OCI-LY7 (cell line): ENCODE measurements around the gene NCKAP5. TPM values are rescaled to one million over a fixed set of nuclear protein-coding genes. Genes with fewer than 3 reads are reported as not detected.

ENCODE experiments used
- BruUV-seq: library from RNA; stranded (reverse); fragments of 400-500 nt; replicated peaks from 2 replicates; lab custom pipeline; 2021; lab: Mats Ljungman, UMichigan
- CTCF ChIA-PET: fragments of 300-600 bp; sonication (Branson Sonifier 250); formaldehyde crosslinking; loops from one replicate; lab custom pipeline; 2022; ENCODE audit warnings: antibody characterized with exemption; ENCODE audit not compliant: unreplicated experiment; lab: Charles Lee
- POLR2A ChIA-PET: fragments of 300-600 bp; sonication (Branson Sonifier 250); formaldehyde crosslinking; loops from one replicate; lab custom pipeline; 2022; ENCODE audit warnings: antibody characterized with exemption; lab: Charles Lee
- DNase-seq: peaks from one replicate; pipeline ENCODE4 v3.0.0-alpha.2; 2015; ENCODE audit warnings: low spot score
- H2AFZ ChIP-seq: fragments of 200-600 bp; sonication (generic), shearing (Covaris generic); 2 replicates; pipeline ENCODE4 v1.6.1; 2014; ENCODE audit warnings: mild to moderate bottlenecking, antibody characterized with exemption, low read length, moderate library complexity
- H3K27ac ChIP-seq: fragments of 200-600 bp; sonication (generic); 2 replicates; pipeline ENCODE4 v1.5.1; 2014; ENCODE audit warnings: mixed run types, low read depth, mild to moderate bottlenecking, moderate library complexity, low read length, inconsistent platforms; ENCODE audit not compliant: poor library complexity, severe bottlenecking
- H3K36me3 ChIP-seq: fragments of 200-600 bp; sonication (generic); 2 replicates; pipeline ENCODE4 v1.6.1; 2014; ENCODE audit warnings: mild to moderate bottlenecking, antibody characterized with exemption, low read length, moderate library complexity, mixed read lengths; ENCODE audit not compliant: insufficient read depth
- H3K4me1 ChIP-seq: fragments of 200-600 bp; sonication (generic); 2 replicates; pipeline ENCODE4 v1.5.1; 2014; ENCODE audit warnings: mild to moderate bottlenecking, low read length; ENCODE audit not compliant: insufficient read depth, poor library complexity, severe bottlenecking
- H3K4me2 ChIP-seq: fragments of 200-600 bp; sonication (generic); 2 replicates; pipeline ENCODE4 v1.6.1; 2014; ENCODE audit warnings: mild to moderate bottlenecking, low read length
- H3K4me3 ChIP-seq: fragments of 200-600 bp; sonication (generic); 2 replicates; pipeline ENCODE4 v1.5.1; 2014; ENCODE audit warnings: mild to moderate bottlenecking, low read depth, low read length; ENCODE audit not compliant: poor library complexity, severe bottlenecking
- H3K79me2 ChIP-seq: fragments of 200-600 bp; sonication (generic); 2 replicates; pipeline ENCODE4 v1.6.1; 2016; ENCODE audit warnings: low read depth, mild to moderate bottlenecking, low read length, moderate library complexity, mixed read lengths; ENCODE audit not compliant: insufficient read depth
- H3K9me2 ChIP-seq: fragments of 200-600 bp; sonication (generic); 2 replicates; pipeline ENCODE4 v1.6.1; 2016; ENCODE audit warnings: mild to moderate bottlenecking, low read length, mixed read lengths; ENCODE audit not compliant: insufficient read depth
- H3K9me3 ChIP-seq: fragments of 200-600 bp; sonication (generic); 2 replicates; pipeline ENCODE4 v1.6.1; 2014; ENCODE audit warnings: mild to moderate bottlenecking, mixed run types, low read length, mixed read lengths
- H4K20me1 ChIP-seq: fragments of 200-600 bp; sonication (generic); 2 replicates; pipeline ENCODE4 v1.6.1; 2014; ENCODE audit warnings: mild to moderate bottlenecking, antibody characterized with exemption, low read length, moderate library complexity, mixed read lengths; ENCODE audit not compliant: insufficient read depth
- CTCF ChIP-seq: fragments of 200-600 bp; sonication (generic); conservative IDR thresholded peaks from 2 replicates; pipeline ENCODE4 v1.5.1; 2014; ENCODE audit warnings: mild to moderate bottlenecking, antibody characterized with exemption, low read length, moderate library complexity, mixed read lengths
- EZH2phosphoT487 ChIP-seq: fragments of 200-600 bp; sonication (generic); IDR thresholded peaks from 2 replicates; pipeline ENCODE4 v1.6.1; 2018; ENCODE audit warnings: low read depth, borderline replicate concordance, mild to moderate bottlenecking, mixed run types, antibody characterized with exemption, low read length, moderate library complexity, mixed read lengths
- intact Hi-C: fragments of 100-400 bp; cut with micrococcal nuclease; formaldehyde crosslinking; loops from one replicate; pipeline ENCODE4 v1.10.0; 2022; ENCODE audit not compliant: unreplicated experiment
- total RNA-seq, 2 experiments: library from RNA; depleted of rRNA in 1 of 2; stranded (reverse); fragments of >200 nt in 1 of 2; shearing (Covaris generic) in 1 of 2; gene quantifications; 2 replicates each; pipeline ENCODE4 v1.2.3, GENCODE V29; 2014 to 2022

Gene NCKAP5
- total RNA-seq, 2 experiments from 2014 or later = not detected

GRCh38 chr2:132783883-132784282, 784.4 kb downstream of the NCKAP5 start:
- H4K20me1 ChIP-seq = no peaks in the 10 kb centered on the region
- no peak overlapping the region for H2AFZ ChIP-seq
- H3K79me2 ChIP-seq = no peaks in the 10 kb centered on the region
- no TSS peak for BruUV-seq
- no peaks in the 10 kb centered on the region for H3K9me2 ChIP-seq
- no peak overlapping the region for H3K4me3 ChIP-seq
- ChIA-PET CTCF (no interaction called here), POLR2A (no interaction called here)
- H3K36me3 ChIP-seq = no peaks in the 10 kb centered on the region
- H3K9me3 ChIP-seq = no peaks in the 10 kb centered on the region
- intact Hi-C loops = no loop called here
- no peak for DNase-seq
- no peak overlapping the region for H3K27ac ChIP-seq
- no peak for TF ChIP-seq CTCF
- no peak for TF ChIP-seq EZH2phosphoT487
- no peaks in the 10 kb centered on the region for H3K4me1 ChIP-seq
- no peak overlapping the region for H3K4me2 ChIP-seq

- Histone ChIP-seq H2AFZ (no peak overlapping the region), H3K4me3 (no peak overlapping the region), H3K4me2 (no peak overlapping the region), H3K27ac (no peak overlapping the region), H3K9me3 (no peaks in the 10 kb centered on the region), H4K20me1 (no peaks in the 10 kb centered on the region), H3K9me2 (no peaks in the 10 kb centered on the region), H3K79me2 (no peaks in the 10 kb centered on the region), H3K4me1 (no peaks in the 10 kb centered on the region), H3K36me3 (no peaks in the 10 kb centered on the region)
- ChIA-PET POLR2A (no interaction called here), CTCF (no interaction called here)
- intact Hi-C loops = no loop called here
- no TSS peak for BruUV-seq
- DNase-seq = no peak
- TF ChIP-seq EZH2phosphoT487 (no peak), CTCF (no peak)
Measured at GRCh38 chr2:132782176-132782783, 786.0 kb downstream of the NCKAP5 start.

DNA sequence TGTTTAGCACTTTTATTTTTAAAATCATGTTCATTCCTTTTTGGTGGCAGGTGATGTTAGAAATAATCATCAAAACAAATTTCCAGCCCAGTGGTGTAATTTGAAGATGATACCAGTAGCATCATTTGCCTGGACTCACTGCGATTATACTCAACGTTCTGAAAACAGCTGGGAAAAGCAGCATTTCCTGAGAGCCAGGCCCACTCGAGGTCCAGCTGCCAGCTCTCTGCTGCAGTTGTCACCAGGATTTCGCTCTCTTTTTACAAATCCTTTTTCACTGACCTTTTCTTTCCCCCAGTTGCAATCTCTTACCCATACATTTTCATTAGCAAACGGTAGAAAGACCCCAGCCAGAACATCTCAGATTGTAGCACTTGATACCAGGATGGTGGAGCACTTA, 787.6 kb downstream of the NCKAP5 start:
- ChIA-PET CTCF (no interaction called here), POLR2A (no interaction called here)
- no peaks in the 10 kb centered on the region for H3K79me2 ChIP-seq
- H3K9me2 ChIP-seq = no peaks in the 10 kb centered on the region
- H3K4me1 ChIP-seq = no peaks in the 10 kb centered on the region
- H3K4me3 ChIP-seq = no peak overlapping the region
- no peaks in the 10 kb centered on the region for H3K9me3 ChIP-seq
- intact Hi-C loops = no loop called here
- no peak overlapping the region for H2AFZ ChIP-seq
- DNase-seq = no peak
- no TSS peak for BruUV-seq
- H3K4me2 ChIP-seq = no peak overlapping the region
- TF ChIP-seq CTCF (no peak), EZH2phosphoT487 (no peak)
- no peak overlapping the region for H3K27ac ChIP-seq
- no peaks in the 10 kb centered on the region for H3K36me3 ChIP-seq
- H4K20me1 ChIP-seq = no peaks in the 10 kb centered on the region
